ENCODE results near the gene TLK1.
"Not testable (repeated sequence)": the region's sequence is repeated elsewhere in the genome, so short reads cannot be mapped to it uniquely, and the experiment has no call there.

Gene TLK1

GRCh38 chr2:171142398-171142797 lies 18.3 kb downstream of the TLK1 start:
- no peak for DNase-seq (ENCODE audit: low spot score)

- DNase-seq (ENCODE audit: low spot score): no peak
Observed at GRCh38 chr2:171141320-171141719, 19.4 kb downstream of the TLK1 start.

GRCh38 chr2:171139860-171140259 lies 20.8 kb downstream of the TLK1 start:
- no peak for DNase-seq (ENCODE audit: low spot score)

GRCh38 chr2:171136024-171136423 lies 24.7 kb downstream of the TLK1 start:
- no peak for DNase-seq (ENCODE audit: low spot score)

- no peak for DNase-seq (ENCODE audit: low spot score)
Observed at GRCh38 chr2:171134624-171135230, 26.0 kb downstream of the TLK1 start.

GRCh38 chr2:171132086-171132485 lies 28.6 kb downstream of the TLK1 start:
- DNase-seq (ENCODE audit: low spot score): no peak

- no peak for DNase-seq (ENCODE audit: low spot score)
Observed at GRCh38 chr2:171128461-171128860, 32.2 kb downstream of the TLK1 start.

GRCh38 chr2:171124541-171124940 lies 36.2 kb downstream of the TLK1 start:
- DNase-seq (ENCODE audit: low spot score): no peak

GRCh38 chr2:171109571-171109970 lies 51.1 kb downstream of the TLK1 start:
- DNase-seq (ENCODE audit: low spot score): no peak

GRCh38 chr2:171109020-171109419 lies 51.7 kb downstream of the TLK1 start:
- no peak for DNase-seq (ENCODE audit: low spot score)

GRCh38 chr2:171107803-171108202 lies 52.9 kb downstream of the TLK1 start:
- DNase-seq (ENCODE audit: low spot score): no peak

GRCh38 chr2:171104379-171104778 lies 56.3 kb downstream of the TLK1 start:
- no peak for DNase-seq (ENCODE audit: low spot score)

GRCh38 chr2:171102802-171103201 lies 57.9 kb downstream of the TLK1 start:
- no peak for DNase-seq (ENCODE audit: low spot score)

GRCh38 chr2:171100370-171100769 lies 60.3 kb downstream of the TLK1 start:
- no peak for DNase-seq (ENCODE audit: low spot score)

GRCh38 chr2:171098607-171099006 lies 62.1 kb downstream of the TLK1 start:
- DNase-seq (ENCODE audit: low spot score): no peak

GRCh38 chr2:171095014-171095582 lies 65.6 kb downstream of the TLK1 start:
- no peak for DNase-seq (ENCODE audit: low spot score)

GRCh38 chr2:171091517-171091916 lies 69.2 kb downstream of the TLK1 start:
- DNase-seq (ENCODE audit: low spot score): not testable (repeated sequence)

GRCh38 chr2:171089489-171089888 lies 71.2 kb downstream of the TLK1 start:
- no peak for DNase-seq (ENCODE audit: low spot score)

GRCh38 chr2:171088057-171088834 lies 72.4 kb downstream of the TLK1 start:
- no peak for DNase-seq (ENCODE audit: low spot score)

GRCh38 chr2:171087547-171087946 lies 73.1 kb downstream of the TLK1 start:
- DNase-seq (ENCODE audit: low spot score): no peak

GRCh38 chr2:171086352-171087290 lies 74.1 kb downstream of the TLK1 start:
- peak; percentile 57 for DNase-seq (ENCODE audit: low spot score)

- peak; percentile 31 for DNase-seq (ENCODE audit: low spot score)
Observed at GRCh38 chr2:171084128-171084527, 76.6 kb downstream of the TLK1 start.

Measured in CD4-positive, alpha-beta T cell treated with Interleukin-15 for 4 hours (primary cell).